Heart left ventricle (tissue), 13 donors: ENCODE measurements around the gene OBP2A.

Experiments used
- POLR2A ChIP-seq, 2 donors: fragments of 450-650 bp; IDR thresholded peaks; one replicate each; pipeline ENCODE4 v1.6.1; 2017; ENCODE audit warnings: antibody characterized with exemption in 2 of 2, mild to moderate bottlenecking in 2 of 2, moderate library complexity in 2 of 2
- TF ChIP-seq, protein P1 (sequence below), 12 donors: fragments of 200-600 bp; sonication (generic) in 4 of 12; IDR thresholded peaks; one replicate each; pipeline versions ENCODE4 v1.5.0 to v1.8.0; 2018 to 2022; ENCODE audit warnings: antibody characterized with exemption in 12 of 12, mild to moderate bottlenecking in 5 of 12
- donor health status: ischemic (EF 13 %, LVEDD 7.1; RV severe dilation, severe dysfunction).
- donor health status: DM: no; HTN: yes; CAD: no.
- donor health status: DM: no; HTN: no; CAD: no.
- donor health status: ischemic (EF 25% LVEDD 6.9; RV normal size, moderate dysfunction).
- donor health status: ischemic (EF 25% LVEDD 5.7; RV mildly dilated, moderate dysfunction).
- donor health status: ischemic (EF 35%, LVEDD 5.7; RV mildly dilated, moderate dysfunction).
- donor health status: nonischemic (EF 11% LVEDD 7.7; RV severe dilation, severe dysfunction).
- donor health status: DM: yes; HTN: yes; CAD: no.
- donor health status: PGD.
- donor health status: ischemic (EF 29% LVEDD 5.4; RV normal size, mild dysfunction).
- donor health status: nonischemic (EF 23%, LVEDD 6.1; RV moderate dilation, normal function).

DNA sequence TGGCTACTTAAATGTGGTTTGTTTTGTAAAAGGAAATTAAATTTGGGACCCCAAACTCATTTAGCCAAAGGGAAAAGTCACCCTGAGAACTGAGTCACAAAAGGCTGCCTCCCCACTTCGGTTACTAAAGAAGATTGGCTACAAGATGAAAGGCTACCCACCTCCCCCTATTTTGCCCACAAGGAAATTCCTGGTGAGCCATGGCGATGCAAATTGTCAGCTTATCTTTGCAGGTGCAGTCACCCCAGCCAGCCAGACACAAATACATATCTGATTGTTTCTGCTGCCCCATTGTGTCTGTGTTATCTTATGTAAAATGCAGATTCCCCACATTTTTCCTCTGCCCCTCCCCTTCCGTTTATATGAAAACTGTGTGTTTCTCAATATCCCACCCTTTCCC, 24.5 kb downstream of the OBP2A start:
- TF ChIP-seq, protein P1, sequence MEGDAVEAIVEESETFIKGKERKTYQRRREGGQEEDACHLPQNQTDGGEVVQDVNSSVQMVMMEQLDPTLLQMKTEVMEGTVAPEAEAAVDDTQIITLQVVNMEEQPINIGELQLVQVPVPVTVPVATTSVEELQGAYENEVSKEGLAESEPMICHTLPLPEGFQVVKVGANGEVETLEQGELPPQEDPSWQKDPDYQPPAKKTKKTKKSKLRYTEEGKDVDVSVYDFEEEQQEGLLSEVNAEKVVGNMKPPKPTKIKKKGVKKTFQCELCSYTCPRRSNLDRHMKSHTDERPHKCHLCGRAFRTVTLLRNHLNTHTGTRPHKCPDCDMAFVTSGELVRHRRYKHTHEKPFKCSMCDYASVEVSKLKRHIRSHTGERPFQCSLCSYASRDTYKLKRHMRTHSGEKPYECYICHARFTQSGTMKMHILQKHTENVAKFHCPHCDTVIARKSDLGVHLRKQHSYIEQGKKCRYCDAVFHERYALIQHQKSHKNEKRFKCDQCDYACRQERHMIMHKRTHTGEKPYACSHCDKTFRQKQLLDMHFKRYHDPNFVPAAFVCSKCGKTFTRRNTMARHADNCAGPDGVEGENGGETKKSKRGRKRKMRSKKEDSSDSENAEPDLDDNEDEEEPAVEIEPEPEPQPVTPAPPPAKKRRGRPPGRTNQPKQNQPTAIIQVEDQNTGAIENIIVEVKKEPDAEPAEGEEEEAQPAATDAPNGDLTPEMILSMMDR (IDR thresholded peaks at IDR 0.05): no peak
- TF ChIP-seq POLR2A (IDR thresholded peaks at IDR 0.05): no peak
